NOMO-1 treated with dmso at 0.1 percent for 144 hours (cell line): Measurements from ENCODE around the gene SPINDOC.
"Not testable (repeated sequence)": the region's sequence is repeated elsewhere in the genome, so short reads cannot be mapped to it uniquely, and the experiment has no call there.

Experiments
- DNase-seq: peaks from one replicate; lab custom pipeline; 2025; ENCODE audit not compliant: unreplicated experiment; lab: John Stamatoyannopoulos, UW

Gene SPINDOC

GRCh38 chr11:63813035-63813562 lies at the start of gene SPINDOC:
SPINDOC (plus strand) TSS chr11:63813456; CDS start chr11:63813687, 231 bp downstream.
- peak; percentile 51 for DNase-seq

- DNase-seq = no peak
These were observed 49.5 kb upstream of the SPINDOC start for GRCh38 chr11:63763496-63764339.

GRCh38 chr11:63764340-63764678 lies 48.9 kb upstream of the SPINDOC start:
- no peak for DNase-seq

- no peak for DNase-seq
These were observed 48.3 kb upstream of the SPINDOC start for GRCh38 chr11:63764679-63765647.

- no peak for DNase-seq
These were observed 47.5 kb upstream of the SPINDOC start for GRCh38 chr11:63765688-63766241.

- DNase-seq = no peak
These were observed 46.6 kb upstream of the SPINDOC start for GRCh38 chr11:63766531-63767235.

- DNase-seq = no peak
These were observed 46.0 kb upstream of the SPINDOC start for GRCh38 chr11:63767267-63767564.

- DNase-seq = peak; percentile 34
These were observed 45.6 kb upstream of the SPINDOC start for GRCh38 chr11:63767565-63768236.

- DNase-seq = peak; percentile 31
These were observed 44.8 kb upstream of the SPINDOC start, which contains the start of gene ZFTA for GRCh38 chr11:63768237-63769041. ZFTA (minus strand) TSS chr11:63768775; CDS start chr11:63768622, 153 bp downstream.

GRCh38 chr11:63769042-63769713 lies 44.1 kb upstream of the SPINDOC start:
- no peak for DNase-seq

GRCh38 chr11:63769714-63770455 lies 43.4 kb upstream of the SPINDOC start:
- no peak for DNase-seq

- DNase-seq = no peak
These were observed 42.5 kb upstream of the SPINDOC start for GRCh38 chr11:63770763-63771162.

GRCh38 chr11:63771741-63772318 lies 41.4 kb upstream of the SPINDOC start:
- DNase-seq = not testable (repeated sequence)

- no peak for DNase-seq
These were observed 38.1 kb upstream of the SPINDOC start for GRCh38 chr11:63775191-63775590.

GRCh38 chr11:63779039-63779438 lies 34.2 kb upstream of the SPINDOC start:
- DNase-seq = no peak

GRCh38 chr11:63782749-63783148 lies 30.5 kb upstream of the SPINDOC start:
- DNase-seq = no peak

- no peak for DNase-seq
These were observed 29.2 kb upstream of the SPINDOC start for GRCh38 chr11:63783925-63784592.
